Measurements from ENCODE around the gene PPP2R2D.
"Not testable (repeated sequence)": the region's sequence is repeated elsewhere in the genome, so short reads cannot be mapped to it uniquely, and the experiment has no call there.

The PPP2R2D gene

GRCh38 chr10:131881104-131881880 lies 19.5 kb upstream of the PPP2R2D start:
- no peak overlapping the region for H3K4me3 ChIP-seq (ENCODE audit: low read depth, low read length)
- TF ChIP-seq, protein P1, sequence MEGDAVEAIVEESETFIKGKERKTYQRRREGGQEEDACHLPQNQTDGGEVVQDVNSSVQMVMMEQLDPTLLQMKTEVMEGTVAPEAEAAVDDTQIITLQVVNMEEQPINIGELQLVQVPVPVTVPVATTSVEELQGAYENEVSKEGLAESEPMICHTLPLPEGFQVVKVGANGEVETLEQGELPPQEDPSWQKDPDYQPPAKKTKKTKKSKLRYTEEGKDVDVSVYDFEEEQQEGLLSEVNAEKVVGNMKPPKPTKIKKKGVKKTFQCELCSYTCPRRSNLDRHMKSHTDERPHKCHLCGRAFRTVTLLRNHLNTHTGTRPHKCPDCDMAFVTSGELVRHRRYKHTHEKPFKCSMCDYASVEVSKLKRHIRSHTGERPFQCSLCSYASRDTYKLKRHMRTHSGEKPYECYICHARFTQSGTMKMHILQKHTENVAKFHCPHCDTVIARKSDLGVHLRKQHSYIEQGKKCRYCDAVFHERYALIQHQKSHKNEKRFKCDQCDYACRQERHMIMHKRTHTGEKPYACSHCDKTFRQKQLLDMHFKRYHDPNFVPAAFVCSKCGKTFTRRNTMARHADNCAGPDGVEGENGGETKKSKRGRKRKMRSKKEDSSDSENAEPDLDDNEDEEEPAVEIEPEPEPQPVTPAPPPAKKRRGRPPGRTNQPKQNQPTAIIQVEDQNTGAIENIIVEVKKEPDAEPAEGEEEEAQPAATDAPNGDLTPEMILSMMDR (IDR thresholded peaks at IDR 0.05; ENCODE audit: insufficient read depth, low read depth, low read length, missing control alignments) = no peak

GRCh38 chr10:131882151-131882550 lies 18.7 kb upstream of the PPP2R2D start:
- no peak for DNase-seq (ENCODE audit: low read depth)
- H3K4me3 ChIP-seq (ENCODE audit: low read depth, low read length) = no peak overlapping the region
- TF ChIP-seq, protein P1 (IDR thresholded peaks at IDR 0.05; ENCODE audit: insufficient read depth, low read depth, low read length, missing control alignments) = no peak

More at GRCh38 chr10:131881104-131881880, 19.5 kb upstream of the PPP2R2D start:
- DNase-seq (ENCODE audit: low read depth) = no peak

DNA sequence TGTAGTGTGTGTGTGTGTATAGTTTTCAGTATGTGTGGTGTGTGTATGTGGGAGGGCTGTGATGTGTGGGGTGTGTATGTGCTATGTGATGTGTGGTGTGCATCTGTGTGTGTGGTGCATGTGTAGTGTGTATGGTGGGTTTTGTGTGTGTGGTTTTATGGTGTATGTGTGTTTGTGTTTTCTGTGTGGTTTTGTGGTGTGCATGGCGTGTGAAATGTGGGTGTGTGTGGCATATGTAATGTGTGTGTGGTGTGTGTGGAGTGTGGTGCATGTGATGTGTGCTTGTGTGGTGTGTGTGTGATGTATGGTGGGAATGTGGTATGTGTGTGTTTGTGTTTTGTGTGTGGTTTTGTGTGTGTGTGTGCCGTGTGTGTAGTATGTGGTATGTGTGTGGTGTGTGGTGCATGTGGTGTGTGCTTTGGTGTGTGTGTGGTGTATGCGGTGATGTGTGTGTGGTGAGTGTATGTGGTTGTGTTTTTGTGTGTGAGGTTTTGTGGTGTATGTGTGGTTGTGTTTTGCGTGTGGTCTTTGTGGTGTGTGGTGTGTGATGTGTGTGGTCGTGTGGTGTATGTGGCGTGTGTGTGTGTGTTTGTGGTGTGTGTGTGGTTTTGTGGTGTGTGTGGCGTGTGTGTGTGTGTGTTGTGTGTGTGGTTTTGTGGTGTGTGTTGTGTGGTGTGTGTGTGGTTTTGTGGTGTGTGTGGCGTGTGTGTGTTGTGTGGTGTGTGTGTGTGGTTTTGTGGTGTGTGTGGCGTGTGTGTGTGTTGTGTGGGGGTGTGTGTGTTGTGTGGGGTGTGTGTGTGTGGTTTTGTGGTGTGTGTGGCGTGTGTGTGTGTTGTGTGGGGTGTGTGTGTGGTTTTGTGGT lies 18.0 kb upstream of the PPP2R2D start:
- TF ChIP-seq, protein P1 (IDR thresholded peaks at IDR 0.05; ENCODE audit: insufficient read depth, low read depth, low read length, missing control alignments) = no peak
- no peak for DNase-seq (ENCODE audit: low read depth)
- no peak overlapping the region for H3K4me3 ChIP-seq (ENCODE audit: low read depth, low read length)

DNA sequence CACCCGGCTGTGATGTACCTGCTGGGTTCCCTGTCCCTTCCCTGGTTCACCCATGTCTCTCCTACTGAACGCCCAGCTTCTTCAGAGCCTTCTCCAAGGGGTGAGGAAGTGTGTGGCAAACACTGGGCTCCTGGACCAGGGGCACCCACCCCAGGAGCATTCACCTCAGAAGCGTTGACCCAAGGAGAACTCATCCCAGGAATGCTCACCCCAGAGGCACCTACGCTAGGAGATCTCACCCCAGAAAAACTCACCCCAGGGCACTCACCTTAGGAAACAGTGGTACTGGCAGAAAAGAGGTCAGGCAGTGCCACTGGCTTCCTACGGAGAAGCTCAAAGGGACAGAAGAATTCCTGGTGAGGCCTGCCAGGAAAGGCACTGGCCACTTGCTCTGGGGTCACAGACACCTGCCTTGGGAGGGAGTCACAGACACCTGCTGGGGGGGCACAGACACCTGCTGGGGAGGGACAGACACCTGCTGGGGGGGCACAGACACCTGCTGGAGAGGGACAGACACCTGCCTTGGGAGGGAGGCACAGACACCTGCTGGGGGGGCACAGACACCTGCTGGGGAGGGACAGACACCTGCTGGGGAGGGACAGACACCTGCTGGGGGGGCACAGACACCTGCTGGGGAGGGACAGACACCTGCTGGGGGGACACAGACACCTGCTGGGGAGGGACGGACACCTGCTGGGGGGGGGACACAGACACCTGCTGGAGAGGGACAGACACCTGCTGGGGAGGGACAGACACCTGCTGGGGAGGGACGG lies 17.0 kb upstream of the PPP2R2D start:
- DNase-seq (ENCODE audit: low read depth); H3K4me3 ChIP-seq (ENCODE audit: low read depth, low read length): not testable (repeated sequence)

GRCh38 chr10:131885391-131886165 lies 15.2 kb upstream of the PPP2R2D start:
- peak; percentile 69 for DNase-seq (ENCODE audit: low read depth)
- no peak overlapping the region for H3K4me3 ChIP-seq (ENCODE audit: low read depth, low read length)
- TF ChIP-seq, protein P1 (IDR thresholded peaks at IDR 0.05; ENCODE audit: insufficient read depth, low read depth, low read length, missing control alignments) = peak; percentile 97

DNA sequence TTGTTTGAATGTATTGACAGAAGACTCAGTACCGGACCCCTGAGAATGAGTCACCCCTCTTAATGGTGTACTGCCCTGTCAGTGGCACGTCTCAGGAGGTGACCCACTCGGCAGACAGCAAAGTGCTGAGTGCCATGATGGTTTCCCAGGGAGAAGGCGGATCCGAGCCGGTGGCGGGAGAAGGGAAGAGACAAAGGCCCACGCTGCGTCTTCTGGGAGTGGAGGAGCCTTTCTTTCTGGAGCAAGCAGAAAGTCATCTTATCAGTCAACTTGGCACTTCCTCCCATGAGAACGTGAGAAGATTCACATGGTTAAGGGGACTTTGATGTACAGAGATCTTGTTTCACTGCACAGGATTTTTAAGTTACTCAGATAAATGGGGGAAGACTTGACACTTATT lies 14.6 kb upstream of the PPP2R2D start:
- DNase-seq (ENCODE audit: low read depth) = no peak
- H3K4me3 ChIP-seq (ENCODE audit: low read depth, low read length) = no peak overlapping the region
- TF ChIP-seq, protein P1 (IDR thresholded peaks at IDR 0.05; ENCODE audit: insufficient read depth, low read depth, low read length, missing control alignments) = no peak

All from GM12865 (cell line).